GM19240 (cell line): ENCODE data around the gene ALPG.
"Not testable (repeated sequence)": the region's sequence is repeated elsewhere in the genome, so short reads cannot be mapped to it uniquely, and the experiment has no call there.

Experiments used
- DNase-seq: peaks from one replicate; pipeline ENCODE4 v3.0.0; 2011; ENCODE audit warnings: low spot score; ENCODE audit not compliant: insufficient read length

The ALPG gene

GRCh38 chr2:232440220-232441018 lies 33.8 kb downstream of the ALPG start:
- peak; percentile 88 for DNase-seq

- DNase-seq = no peak
Measured at GRCh38 chr2:232441147-232441651, 34.6 kb downstream of the ALPG start.

- not testable (repeated sequence) for DNase-seq
Measured at GRCh38 chr2:232441922-232442321, 35.3 kb downstream of the ALPG start.

GRCh38 chr2:232442431-232442830 lies 35.8 kb downstream of the ALPG start:
- not testable (repeated sequence) for DNase-seq

- not testable (repeated sequence) for DNase-seq
Measured at GRCh38 chr2:232443047-232443446, 36.4 kb downstream of the ALPG start.

GRCh38 chr2:232443669-232444408 lies 37.2 kb downstream of the ALPG start:
- DNase-seq = not testable (repeated sequence)

- DNase-seq = peak; percentile 35
Measured at GRCh38 chr2:232444409-232445148, 37.9 kb downstream of the ALPG start.

- DNase-seq = not testable (repeated sequence)
Measured at GRCh38 chr2:232445149-232445885, 38.7 kb downstream of the ALPG start.

GRCh38 chr2:232446266-232446777 lies 39.7 kb downstream of the ALPG start:
- not testable (repeated sequence) for DNase-seq

- DNase-seq = no peak
Measured at GRCh38 chr2:232447091-232447620, 40.5 kb downstream of the ALPG start.

- no peak for DNase-seq
Measured at GRCh38 chr2:232447638-232448303, 41.1 kb downstream of the ALPG start.

- no peak for DNase-seq
Measured at GRCh38 chr2:232448304-232448690, 41.7 kb downstream of the ALPG start.

GRCh38 chr2:232449964-232450363 lies 43.3 kb downstream of the ALPG start:
- DNase-seq = no peak

GRCh38 chr2:232451645-232452044 lies 45.0 kb downstream of the ALPG start:
- DNase-seq = not testable (repeated sequence)

GRCh38 chr2:232454630-232455029 lies 48.0 kb downstream of the ALPG start:
- no peak for DNase-seq

GRCh38 chr2:232455426-232456255 lies 49.0 kb downstream of the ALPG start, which contains the start of gene ALPI:
Gene ALPI (plus strand): TSS chr2:232456153. CDS start chr2:232456200, 47 bp downstream.
- DNase-seq = no peak

- no peak for DNase-seq
Measured at GRCh38 chr2:232456296-232457120, 49.9 kb downstream of the ALPG start.
